Measurements from ENCODE around the gene AGFG2.

GRCh38 chr7:100552532-100552931, 13.5 kb downstream of the AGFG2 start:
- TF ChIP-seq RFX5 (IDR thresholded peaks at IDR 0.05; ENCODE audit: low read depth, low read length) (no peak), CTCF (conservative IDR thresholded peaks at IDR 0.05; ENCODE audit: low read depth, low read length) (no peak), SMC3 (IDR thresholded peaks at IDR 0.05; ENCODE audit: low read depth, low read length) (no peak), POLR2A (IDR thresholded peaks at IDR 0.05; ENCODE audit: low read depth, low read length) (no peak), FOS (IDR thresholded peaks at IDR 0.05; ENCODE audit: low read depth, low read length) (no peak), CEBPB (IDR thresholded peaks at IDR 0.05; ENCODE audit: low read depth, low read length) (no peak), RAD21 (IDR thresholded peaks at IDR 0.05; ENCODE audit: low read length) (no peak), RCOR1 (IDR thresholded peaks at IDR 0.05; ENCODE audit: insufficient replicate concordance, low read length) (no peak), MAFK (IDR thresholded peaks at IDR 0.05; ENCODE audit: low read depth, low read length) (no peak), MAZ (IDR thresholded peaks at IDR 0.05; ENCODE audit: borderline replicate concordance, low read depth, low read length) (no peak), MXI1 (IDR thresholded peaks at IDR 0.05; ENCODE audit: borderline replicate concordance, low read depth, low read length) (no peak), NFE2L2 (IDR thresholded peaks at IDR 0.05; ENCODE audit: low read depth, low read length) (no peak), ELK1 (IDR thresholded peaks at IDR 0.05; ENCODE audit: borderline replicate concordance, low read depth, low read length) (no peak), BHLHE40 (IDR thresholded peaks at IDR 0.05; ENCODE audit: low read depth, low read length) (no peak)
